Measurements from ENCODE around the gene NDUFA13.

The NDUFA13 gene

DNA sequence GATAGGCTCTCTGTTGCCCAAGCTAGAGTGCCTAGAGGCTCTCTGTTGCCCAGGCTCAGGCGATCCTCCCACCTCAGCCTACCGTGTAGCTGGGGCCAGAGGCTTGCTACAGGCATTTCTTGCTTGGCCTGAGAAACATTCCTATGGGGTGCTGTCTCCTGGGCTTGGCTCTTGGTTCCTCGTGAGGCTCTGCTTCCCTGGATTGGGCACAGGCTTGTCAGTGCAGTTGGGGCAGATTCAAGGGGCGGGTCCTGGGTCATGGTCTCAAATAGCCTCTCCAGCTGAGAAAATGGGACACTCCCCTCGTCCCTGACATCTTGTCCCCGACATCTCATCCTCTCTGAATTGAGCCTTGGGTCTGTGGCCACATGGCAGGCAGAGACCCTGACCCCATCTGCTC is 5.6 kb upstream of the NDUFA13 start:
- no peak for DNase-seq (ENCODE audit: low spot score)

DNA sequence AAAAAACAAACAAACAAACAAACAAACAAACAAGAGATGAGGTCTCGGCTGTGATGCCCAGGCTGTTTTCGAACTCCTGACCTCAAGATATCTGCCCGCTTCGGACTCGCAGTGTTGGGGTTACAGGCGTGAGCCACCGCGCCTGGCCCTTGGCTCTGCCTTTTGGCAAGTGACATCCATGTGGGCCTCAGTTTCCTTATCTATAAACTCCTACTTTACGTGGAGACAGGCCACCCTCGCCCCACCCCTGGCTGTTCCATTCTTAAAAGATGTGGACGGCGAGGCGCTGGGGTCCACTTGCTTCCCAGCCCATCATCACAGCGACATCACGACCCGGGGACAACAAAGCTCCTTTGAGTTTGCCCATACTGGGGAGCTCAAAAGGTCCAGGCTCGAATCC is 2.3 kb upstream of the NDUFA13 start:
- DNase-seq (ENCODE audit: low spot score), result no peak

DNA sequence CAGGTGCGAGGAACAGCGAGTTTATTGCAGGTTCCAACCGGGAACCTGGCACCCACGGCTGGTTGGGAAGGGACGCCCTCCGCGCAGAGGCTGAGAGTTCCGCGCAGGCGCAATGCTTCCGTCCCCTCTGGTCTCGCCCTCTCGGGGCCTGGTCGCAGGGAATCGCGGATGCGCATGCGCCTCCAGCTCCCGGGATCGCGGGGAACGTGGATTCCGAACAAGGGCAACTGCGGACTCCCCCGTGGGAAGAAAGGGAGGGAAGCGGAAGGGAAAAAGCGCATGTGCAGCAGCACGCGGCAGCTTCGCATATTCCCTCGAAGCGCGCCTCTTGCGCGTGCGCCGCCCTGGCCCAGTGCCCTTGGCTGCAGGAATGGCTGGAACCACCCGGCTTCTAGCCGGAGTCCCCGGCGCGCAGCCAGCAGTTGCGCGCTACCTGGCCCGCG is 1.8 kb upstream of the NDUFA13 start:
- no peak for DNase-seq (ENCODE audit: low spot score)

DNA sequence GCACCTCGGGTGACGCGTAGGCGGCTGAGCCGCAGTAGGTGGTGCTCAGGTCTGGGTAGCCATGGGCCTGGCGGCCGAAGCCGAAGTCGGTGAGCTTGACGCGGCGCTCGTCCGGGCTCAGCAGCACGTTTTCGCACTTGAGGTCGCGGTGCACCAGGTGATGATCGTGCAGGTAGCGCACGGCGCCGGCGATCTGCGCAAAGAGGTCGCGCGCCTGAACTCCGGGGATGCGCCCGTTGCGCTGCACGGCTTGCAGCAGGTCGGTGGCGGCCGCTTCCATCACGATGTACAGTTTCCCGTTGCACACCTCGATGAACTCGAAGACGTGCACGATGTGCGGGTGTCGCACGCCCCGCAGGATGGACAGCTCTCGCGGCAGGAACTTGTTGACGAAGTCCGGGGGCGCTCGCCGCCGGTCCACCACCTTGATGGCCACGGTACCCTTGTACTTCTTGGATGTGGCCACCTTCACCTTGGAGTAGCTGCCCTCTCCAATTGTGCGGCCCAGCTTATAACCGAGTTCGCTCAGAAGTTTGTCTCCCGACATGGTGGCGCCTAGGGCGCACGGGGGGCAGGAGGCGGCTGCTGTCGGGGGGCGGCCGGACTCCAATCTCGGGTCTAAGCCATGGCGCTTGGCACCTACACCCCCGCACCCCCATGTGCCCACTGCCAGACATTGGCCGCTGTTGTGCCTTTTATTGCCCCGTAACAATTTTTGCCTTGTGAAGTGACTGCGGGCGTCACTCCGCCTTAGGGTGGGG is 964 bp upstream of the NDUFA13 start, which contains the start of gene TSSK6:
TSSK6 (minus strand) TSS at position 668 of the 761 bp plus-strand sequence; CDS start at position 547, 121 bp downstream.
- no peak for DNase-seq (ENCODE audit: low spot score)

DNA sequence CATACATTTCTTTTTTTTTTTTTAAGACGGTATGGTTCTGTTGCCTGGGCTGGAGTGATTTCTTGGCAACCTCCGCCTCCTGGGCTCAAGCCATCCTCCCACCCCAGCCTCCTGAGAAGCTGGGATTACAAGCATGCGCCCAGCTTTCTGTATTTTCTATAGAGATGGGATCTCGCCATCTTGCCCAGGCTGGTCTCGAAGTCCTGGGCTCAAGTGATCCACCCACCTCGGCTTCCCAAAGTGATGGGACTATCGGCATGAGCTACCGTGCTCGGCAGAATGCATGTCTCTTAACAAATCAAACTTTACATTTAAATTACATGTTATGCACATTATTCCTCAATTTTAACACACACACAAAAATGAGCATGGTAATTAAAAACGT is 1.2 kb downstream of the NDUFA13 start:
- no peak for DNase-seq (ENCODE audit: low spot score)

DNA sequence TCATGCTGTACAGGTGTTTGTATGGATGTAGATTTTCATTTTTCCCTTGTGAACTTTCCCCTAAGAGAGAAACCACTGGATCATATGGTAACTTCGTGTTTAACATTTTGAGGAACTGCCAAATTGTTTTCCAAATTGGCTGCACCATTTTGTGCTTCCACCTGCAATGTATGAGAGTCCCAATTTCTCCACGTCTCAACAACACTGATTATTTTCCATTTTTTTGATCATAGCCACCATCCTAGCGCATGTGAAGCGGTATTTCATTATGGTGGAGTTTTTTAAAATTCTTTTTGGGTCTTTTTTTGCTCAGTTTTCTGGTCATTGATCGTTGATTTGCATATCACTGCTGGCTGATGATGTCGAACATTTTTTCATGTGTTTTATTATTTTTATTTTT is 5.0 kb downstream of the NDUFA13 start:
- no peak for DNase-seq (ENCODE audit: low spot score)

DNA sequence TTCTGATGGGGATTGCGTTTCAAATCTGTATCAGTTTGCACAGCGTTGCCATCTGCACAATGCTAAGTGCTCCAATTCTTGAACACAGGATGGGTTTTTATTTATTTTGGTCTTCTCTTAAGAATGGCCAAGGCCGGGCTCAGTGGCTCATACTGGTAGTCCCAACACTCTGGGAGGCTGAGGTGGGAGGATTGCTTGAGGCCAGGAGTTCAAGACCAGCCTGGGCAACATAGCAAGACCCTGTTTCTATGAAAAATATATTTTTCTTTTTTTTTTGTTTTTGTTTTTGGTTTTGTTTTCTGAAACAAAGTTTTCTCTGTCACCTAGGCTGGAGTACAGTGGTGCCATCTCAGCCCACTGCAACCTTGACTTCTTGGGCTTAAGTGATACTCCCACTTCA is 7.2 kb downstream of the NDUFA13 start:
- DNase-seq (ENCODE audit: low spot score), result no peak

DNA sequence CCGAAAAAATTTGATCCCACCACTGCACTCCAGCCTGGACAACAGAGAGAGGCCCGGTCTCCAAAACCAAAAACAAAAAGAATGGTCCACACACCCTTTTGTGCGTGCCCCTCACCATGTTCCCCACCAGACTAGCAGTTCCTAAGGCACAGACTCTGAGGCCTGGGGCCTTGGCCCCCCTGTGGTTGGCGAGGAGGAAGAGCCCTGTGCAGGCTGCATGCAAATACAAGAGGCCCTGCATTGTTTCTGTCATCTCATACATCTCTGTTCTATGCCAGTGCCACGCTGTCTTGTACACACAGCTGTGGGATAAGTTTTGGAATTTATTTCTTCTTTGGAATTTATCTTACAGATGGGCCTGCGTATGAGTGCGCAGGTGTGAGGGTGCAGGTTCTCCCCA is 8.0 kb downstream of the NDUFA13 start:
- DNase-seq (ENCODE audit: low spot score), result no peak

DNA sequence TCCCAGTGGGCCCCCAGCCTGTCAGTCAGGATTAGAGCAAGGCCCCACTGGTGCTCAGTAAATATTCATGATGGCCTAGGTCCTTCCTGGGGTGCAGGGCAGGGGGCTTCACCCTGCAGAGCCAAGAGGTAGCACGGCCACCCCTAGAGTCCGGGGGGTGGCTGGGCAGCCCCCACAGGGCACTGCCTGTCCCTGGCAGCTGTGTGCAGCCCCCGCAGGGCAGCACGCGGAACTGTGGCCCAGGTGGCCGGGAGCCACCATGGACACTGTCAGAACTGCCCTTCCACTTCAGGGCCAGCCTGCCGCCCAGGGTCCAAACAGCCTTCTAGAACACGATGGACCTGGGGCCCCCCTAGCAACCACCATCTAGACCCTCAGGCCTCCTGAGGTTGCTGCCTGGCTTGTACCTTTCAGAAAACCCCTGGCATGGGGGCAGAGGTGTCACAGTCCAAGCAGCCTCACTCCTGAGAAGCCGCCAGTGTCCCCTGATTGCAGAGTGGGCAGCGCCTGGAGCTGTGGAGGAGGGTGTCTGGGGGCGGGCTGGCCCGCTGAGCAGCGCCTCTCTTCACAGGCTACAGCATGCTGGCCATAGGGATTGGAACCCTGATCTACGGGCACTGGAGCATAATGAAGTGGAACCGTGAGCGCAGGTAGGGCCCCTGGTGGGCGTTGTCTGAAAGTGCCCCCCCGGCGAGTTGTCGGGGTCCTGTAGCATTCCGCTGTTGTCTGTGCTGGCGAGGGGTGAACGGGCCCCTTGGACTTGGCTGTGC is 9.8 kb downstream of the NDUFA13 start:
- DNase-seq (ENCODE audit: low spot score), result no peak

DNA sequence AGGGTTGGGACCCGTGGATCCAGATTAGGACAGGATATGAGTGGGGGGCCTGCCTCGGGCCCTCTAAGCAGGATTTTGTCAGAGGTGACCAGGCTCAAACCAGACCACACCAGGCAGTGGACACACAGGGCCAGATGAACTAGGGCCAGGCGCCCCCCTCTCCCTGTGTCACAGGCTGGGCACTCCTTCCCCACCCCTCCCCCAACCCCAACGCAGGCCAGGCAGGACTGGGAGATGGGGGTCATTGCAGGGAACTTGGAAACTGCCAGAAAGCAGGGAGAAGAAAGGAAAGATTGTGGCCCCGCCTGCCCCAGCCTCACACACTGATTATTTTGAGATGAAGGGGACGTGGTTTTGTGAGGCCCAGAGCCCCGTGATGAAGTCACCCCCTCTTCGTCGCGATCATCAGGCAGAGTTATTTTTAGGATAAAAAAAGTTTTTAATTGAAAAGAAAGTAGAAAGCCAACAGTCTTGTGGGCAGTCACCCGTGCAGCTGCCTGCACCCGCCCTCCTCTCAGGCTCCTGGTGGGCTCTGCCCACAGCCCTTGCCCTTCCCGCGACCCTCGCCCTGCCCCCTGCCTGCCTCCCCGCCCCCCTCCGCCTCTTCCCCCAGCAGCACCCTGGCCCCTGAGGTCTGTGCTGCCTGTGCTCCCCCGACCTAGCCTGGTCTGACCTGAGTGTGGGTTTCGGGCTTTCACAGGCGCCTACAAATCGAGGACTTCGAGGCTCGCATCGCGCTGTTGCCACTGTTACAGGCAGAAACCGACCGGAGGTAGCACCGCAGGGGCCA is 10.8 kb downstream of the NDUFA13 start:
- DNase-seq (ENCODE audit: low spot score), result no peak

DNA sequence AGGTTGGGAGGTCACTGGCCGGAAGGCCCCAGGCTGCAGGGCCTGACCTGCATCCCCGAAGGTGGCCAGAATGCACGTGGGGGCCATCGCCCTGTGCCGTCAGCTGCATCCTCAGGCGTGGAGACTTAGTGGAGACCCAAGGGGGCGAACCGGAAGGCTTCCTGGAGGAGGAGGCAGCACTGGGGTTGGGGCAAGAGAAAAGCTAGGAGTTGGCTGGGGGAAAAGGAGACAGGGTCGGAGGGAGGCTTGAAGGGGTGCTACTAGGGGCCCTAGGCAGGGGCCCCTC is 11.3 kb downstream of the NDUFA13 start:
- DNase-seq (ENCODE audit: low spot score), result no peak

DNA sequence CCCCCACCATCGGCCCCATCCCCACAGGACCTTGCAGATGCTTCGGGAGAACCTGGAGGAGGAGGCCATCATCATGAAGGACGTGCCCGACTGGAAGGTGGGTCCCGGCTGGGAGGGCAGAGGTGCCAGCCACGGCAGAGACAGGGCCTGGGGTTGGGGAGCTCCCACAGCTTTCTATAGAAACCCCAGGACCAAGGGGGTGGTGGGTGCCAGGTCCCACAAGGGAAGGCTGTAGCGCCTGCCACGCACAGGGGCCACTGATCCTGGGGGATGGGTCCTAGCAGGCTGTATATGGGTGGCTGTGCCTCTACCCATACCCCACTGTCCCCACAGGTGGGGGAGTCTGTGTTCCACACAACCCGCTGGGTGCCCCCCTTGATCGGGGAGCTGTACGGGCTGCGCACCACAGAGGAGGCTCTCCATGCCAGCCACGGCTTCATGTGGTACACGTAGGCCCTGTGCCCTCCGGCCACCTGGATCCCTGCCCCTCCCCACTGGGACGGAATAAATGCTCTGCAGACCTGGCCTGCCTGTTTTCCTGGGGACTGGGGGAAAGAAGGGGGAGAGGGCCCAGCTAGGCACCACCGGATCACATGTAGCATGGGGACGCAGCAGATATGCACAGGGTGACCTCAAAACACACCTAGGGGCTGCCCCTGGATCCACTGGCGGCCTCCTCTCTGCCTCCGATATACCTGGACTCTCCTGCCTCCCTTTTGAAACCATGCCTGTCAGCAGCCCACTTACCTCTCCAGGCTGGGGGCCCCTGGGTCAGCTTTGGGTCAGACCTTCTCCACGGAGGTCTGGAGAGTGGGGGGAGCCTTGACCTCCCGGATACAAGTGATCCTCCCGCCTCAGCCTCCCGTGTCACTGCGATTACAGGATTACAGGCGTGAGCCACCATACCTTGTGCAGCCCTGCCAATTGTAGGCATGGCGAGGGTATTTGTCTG is 11.9 kb downstream of the NDUFA13 start:
- DNase-seq (ENCODE audit: low spot score), result no peak

DNA sequence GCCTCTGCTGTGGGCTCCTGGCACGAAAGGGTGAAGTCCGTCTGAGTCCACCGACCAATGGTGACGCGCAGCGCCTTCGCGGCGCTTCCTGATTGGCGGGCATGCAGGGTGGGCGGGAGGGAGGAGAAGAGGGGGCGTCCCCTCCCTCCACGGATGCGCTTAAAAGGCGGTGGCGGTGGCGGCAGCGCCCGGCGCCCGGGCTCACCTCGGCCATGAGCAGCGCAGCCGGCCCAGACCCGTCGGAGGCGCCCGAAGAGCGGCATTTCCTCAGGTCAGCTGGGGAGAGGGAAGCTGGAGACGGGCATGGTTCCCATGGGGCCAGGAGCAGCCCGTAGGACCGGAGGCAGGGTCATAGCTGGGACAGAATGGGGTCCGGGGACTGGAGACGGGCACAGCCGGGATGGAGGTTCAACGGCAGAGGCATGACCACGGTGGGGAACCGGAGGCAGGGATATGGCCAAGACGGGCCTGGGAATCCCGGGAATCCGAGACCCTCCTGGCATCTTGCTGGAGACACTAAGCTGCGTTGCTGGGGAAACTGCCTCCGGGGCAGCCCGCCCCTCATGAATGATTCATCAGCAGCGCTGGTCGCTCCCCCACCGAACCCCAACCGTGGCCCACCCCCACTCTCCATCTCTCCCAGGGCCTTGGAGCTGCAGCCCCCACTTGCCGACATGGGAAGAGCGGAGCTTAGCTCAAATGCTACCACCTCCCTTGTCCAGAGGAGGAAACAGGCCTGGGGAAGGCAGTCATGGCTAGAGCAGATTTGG is 12.9 kb downstream of the NDUFA13 start, which contains the start of gene YJEFN3:
YJEFN3 (plus strand) TSS at position 191 of the 770 bp plus-strand sequence; CDS start at position 213, 22 bp downstream.
- no peak for DNase-seq (ENCODE audit: low spot score)

DNA sequence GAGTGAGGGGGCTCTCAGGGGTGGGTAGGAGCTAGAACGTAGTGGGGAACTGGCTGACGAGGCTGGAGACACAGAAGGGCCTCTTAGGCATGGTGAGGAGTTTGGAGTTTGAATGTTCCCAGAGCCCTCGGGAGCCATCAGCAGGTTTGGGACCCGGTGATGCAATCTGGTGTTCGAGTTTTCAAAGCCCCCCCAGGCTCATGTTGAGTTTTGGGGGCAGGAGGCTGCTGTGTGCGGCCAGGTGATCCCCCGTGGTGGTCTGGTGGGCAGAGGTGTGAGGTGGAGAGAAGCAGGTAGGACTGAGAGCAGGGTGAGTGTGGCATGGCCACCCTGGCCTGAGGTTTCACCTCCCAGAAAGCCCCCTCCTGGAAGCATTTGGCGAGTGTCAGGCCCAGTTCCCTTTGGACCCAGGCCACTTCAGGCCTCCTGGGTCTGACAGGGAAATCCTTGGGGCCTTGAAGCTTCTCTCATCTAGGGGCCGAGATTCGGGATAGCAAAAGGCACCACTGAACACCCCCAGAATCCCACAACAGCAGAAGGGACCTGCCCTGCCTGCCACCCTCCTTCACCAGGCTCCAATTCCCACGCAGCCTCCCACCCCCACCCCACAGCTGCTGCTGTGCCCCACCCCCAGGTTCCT is 13.9 kb downstream of the NDUFA13 start:
- DNase-seq (ENCODE audit: low spot score), result no peak

DNA sequence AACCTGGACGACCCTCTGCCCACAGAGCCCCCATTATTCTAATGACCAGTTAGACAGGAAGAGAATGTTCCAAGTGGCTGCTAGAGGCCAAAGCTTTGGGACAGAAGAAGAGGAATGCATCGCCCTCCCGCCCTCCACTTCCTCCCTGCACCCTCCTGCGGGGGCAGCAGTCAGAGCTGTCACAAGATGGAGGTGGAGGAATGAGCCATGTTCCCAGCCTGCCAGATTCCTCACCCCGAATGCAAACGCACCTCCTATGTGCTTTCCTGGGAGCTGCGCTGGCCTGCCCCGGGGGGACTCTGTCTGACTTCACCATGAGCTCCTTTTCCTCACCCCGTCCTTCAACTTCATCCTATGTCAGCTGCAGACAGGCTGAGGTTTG is 14.4 kb downstream of the NDUFA13 start:
- DNase-seq (ENCODE audit: low spot score), result no peak

DNA sequence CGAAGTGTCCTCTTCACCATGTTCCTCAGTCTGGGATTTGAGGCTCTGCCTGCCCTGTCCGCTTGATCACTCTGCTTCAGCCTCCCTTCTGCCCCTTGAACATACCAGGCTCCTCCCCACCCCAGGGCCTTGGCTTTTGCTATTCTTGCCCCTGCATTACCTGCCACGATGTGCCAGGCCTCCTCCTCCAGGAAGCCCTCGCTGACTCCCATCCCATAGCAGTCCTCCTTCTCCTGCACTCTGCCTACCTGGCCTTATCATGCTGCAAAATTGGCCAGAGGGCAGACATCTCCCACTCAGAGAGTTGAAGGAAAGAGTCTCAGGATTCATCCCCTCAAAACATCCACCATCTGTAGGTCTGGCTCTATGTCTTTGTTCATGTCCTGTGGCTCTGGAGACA is 14.9 kb downstream of the NDUFA13 start:
- no peak for DNase-seq (ENCODE audit: low spot score)

DNA sequence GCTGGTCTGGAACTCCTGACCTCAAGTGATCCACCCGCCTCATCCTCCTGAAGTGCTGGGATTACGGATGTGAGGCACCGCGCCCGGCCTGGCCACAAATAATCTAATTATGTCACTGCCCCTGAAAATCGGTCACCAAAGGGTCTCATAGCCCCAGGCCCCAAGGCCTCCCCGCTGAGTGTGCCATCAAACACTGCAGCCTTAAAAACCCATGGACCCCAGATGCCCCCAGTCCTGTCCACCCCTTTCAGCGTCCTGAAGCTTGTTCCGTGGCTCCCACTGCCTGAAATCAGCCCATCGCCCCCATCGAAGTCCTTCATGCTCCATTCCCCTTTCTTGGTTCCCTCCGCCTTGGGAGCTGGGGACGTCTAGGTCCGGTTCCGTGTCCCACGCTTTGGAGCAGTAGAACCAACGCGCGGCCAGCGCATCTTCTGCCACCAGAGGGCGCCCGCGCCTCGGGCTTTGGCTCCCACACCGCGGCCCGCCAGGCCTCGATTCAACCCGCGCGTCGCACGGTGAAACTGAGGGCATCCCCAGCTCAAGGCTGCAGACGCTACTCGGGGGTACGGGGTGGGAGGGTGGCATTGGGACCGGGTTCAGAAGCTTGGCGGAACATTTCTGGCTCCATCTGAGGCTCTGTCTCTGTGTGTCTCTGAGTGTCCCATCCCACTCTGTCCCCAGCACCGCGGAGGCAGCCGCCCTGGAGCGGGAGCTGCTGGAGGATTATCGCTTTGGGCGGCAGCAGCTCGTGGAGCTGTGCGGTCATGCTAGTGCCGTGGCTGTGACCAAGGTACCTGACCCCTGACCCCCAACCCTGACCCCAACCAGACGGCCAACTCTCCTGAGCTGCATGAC is 16.2 kb downstream of the NDUFA13 start:
- DNase-seq (ENCODE audit: low spot score), result peak; percentile 91

DNA sequence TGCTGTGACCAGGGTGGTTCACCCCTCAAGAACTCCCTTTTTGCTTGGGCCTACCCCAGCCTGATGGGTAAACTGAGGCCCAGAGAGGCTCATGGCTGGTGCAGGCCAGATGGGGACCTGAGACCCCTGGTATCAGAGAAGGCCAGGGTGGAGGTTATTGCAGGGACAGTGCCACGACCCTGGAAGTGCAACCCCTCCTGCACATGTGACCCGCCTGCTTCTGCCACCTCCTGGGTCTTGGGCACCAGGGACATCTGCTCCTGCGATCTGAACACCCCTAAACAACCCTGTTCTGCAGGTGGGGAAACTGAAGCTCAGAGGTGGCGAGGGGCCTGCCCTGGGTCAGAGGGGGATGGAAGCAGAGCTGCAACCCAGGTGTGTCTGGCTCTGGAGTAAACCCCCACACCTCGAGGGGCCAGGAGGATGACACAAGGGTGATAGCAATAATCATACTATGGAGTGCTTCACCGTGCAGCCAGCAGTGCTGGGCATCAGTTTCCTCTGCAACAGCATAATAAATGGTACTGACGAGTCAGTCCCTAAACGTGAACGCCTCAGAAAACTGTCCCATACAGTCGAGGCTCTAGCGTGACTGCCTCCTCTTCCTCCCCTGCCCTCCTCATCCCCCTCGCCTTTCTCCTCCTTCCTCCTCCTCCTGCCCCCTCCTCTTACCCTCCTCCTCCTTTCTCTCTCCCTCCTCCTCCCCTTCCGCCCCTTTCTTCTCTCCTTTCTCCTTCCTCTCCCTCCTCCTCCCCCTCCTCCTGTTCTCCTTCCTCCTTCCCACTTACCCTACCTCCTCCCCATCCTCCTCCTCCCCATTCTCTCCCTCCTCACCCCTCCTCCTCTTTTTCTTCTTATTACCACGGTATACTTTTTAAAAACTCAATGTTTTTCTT is 17.0 kb downstream of the NDUFA13 start:
- no peak for DNase-seq (ENCODE audit: low spot score)

Measured in D341Med (cell line).